Adrenal gland (tissue), 12 donors: Measurements from ENCODE around the gene LRRC1. TPM values are rescaled to one million over a fixed set of nuclear protein-coding genes. Genes with fewer than 3 reads are reported as not detected.

ENCODE experiments used
- DNase-seq, 7 donors: peaks; one replicate each; pipeline ENCODE4 v3.0.0-alpha.2; 2019 to 2020
- H3K27ac ChIP-seq, 5 donors: fragments of 200-600 bp; sonication (generic) in 4 of 5; 1 replicate in 3 of 5; 2 replicates in 2 of 5; pipeline versions ENCODE4 v1.5.1 to v1.8.0; 2016 to 2020; ENCODE audit warnings: mild to moderate bottlenecking in 1 of 5
- H3K27me3 ChIP-seq: fragments of 200-600 bp; 2 replicates; pipeline ENCODE4 v1.8.0; 2021
- H3K36me3 ChIP-seq, 2 donors: fragments of 200-600 bp; replicated peaks in 1 of 2; 1 replicate in 1 of 2; 2 replicates in 1 of 2; pipeline versions ENCODE4 v1.5.1 to v1.8.0; 2018 to 2022
- H3K4me1 ChIP-seq, 2 donors: fragments of 200-600 bp; replicated peaks in 1 of 2; 1 replicate in 1 of 2; 2 replicates in 1 of 2; pipeline versions ENCODE4 v1.5.1 to v1.8.0; 2018 to 2021
- H3K4me3 ChIP-seq, 4 donors: fragments of 200-600 bp; sonication (generic) in 3 of 4; one replicate each; pipeline ENCODE4 v1.5.1; 2016 to 2018
- H3K9me3 ChIP-seq, 3 donors: fragments of 200-600 bp; sonication (generic) in 1 of 3; replicated peaks in 1 of 3; 1 replicate in 2 of 3; 2 replicates in 1 of 3; pipeline versions ENCODE4 v1.5.1 to v1.8.0; 2016 to 2021
- CTCF ChIP-seq, 6 experiments: fragments of 450-650 bp in 4 of 6; fragments of 200-600 bp in 2 of 6; sonication (generic) in 1 of 6; IDR thresholded peaks; 1 replicate in 5 of 6; 2 replicates in 1 of 6; pipeline versions ENCODE4 v1.5.1 to v1.8.0; 2016 to 2021; ENCODE audit warnings: antibody characterized with exemption in 6 of 6, mild to moderate bottlenecking in 2 of 6, moderate library complexity in 1 of 6
- POLR2A ChIP-seq, 2 donors: fragments of 450-650 bp; IDR thresholded peaks; one replicate each; pipeline ENCODE4 v1.6.1; 2017; ENCODE audit warnings: antibody characterized with exemption in 2 of 2, mild to moderate bottlenecking in 2 of 2, moderate library complexity in 1 of 2
- WGBS, 4 donors: extraction: QIAGEN DNeasy Blood & Tissue Kit in 2 of 4; methylation state at CpG; one replicate each; pipeline versions ENCODE4 v1.1.5 to v1.1.7; 2013 to 2017; 5-methylcytosine and 5-hydroxymethylcytosine counted together
- intact Hi-C, 2 donors: fragments of 100-400 bp; cut with DNase I; formaldehyde crosslinking; loops; one replicate each; pipeline versions ENCODE4 v1.14.1 to v1.15.0; 2022 to 2023
- polyA plus RNA-seq, 3 donors: library from polyadenylated mRNA; stranded (reverse); fragments of 200-250 nt in 2 of 3; fragments of 350-450 nt in 1 of 3; fragmentation: Illumina TruSeq in 1 of 3; extraction: RNeasy Lipid Tissue Mini Kit (QIAGEN cat#74804) in 1 of 3; gene quantifications; one replicate each; pipeline ENCODE4 v1.2.3, GENCODE V29; 2013 to 2014
- total RNA-seq, 9 donors: library from RNA; depleted of rRNA in 4 of 9; stranded (reverse); fragments of >200 nt in 4 of 9; fragments of 120-200 nt in 1 of 9; fragmentation: NEBNext Ultra II Directional in 1 of 9; extraction: Animal tissue kit (Norgen Biotek cat#: 25700) in 1 of 9; gene quantifications; one replicate each; pipeline versions ENCODE4 v1.1.0 to v1.2.4, GENCODE V29; 2013 to 2023
- donor health status: healthy with polysubstance abuse.
- donor health status: Bipolar disorder and iron deficiency.
- donor health status: DM: yes; HTN: yes; CAD: no.
- donor health status: DM: no; HTN: no; CAD: no.
- donor health status: DM: no; HTN: no; CAD: no.
- donor health status: DM: yes; HTN: yes; CAD: no.

LRRC1 gene
- total and polyA plus RNA-seq, 12 donors, result 2.1 to 7.8 (median 4.5) TPM

GRCh38 chr6:53892707-53893106 is 97.9 kb downstream of the LRRC1 start:
- intact Hi-C loops, result no loop called here
- Histone ChIP-seq H3K36me3 (no peaks in the 10 kb centered on the region), H3K9me3 (no peaks in the 10 kb centered on the region), H3K27me3 (no peaks in the 10 kb centered on the region), H3K27ac (no peak overlapping the region), H3K4me1 (no peaks in the 10 kb centered on the region), H3K4me3 (no peak overlapping the region)
- no peak for DNase-seq
- no peak for TF ChIP-seq CTCF (IDR thresholded peaks at IDR 0.05)
- TF ChIP-seq POLR2A (IDR thresholded peaks at IDR 0.05), result no peak
- 71 to 87% (median 79%) methylated on average over 1 of the region's 1 CpG for WGBS, 4 donors

- H3K27ac ChIP-seq, result no peak overlapping the region
- no peaks in the 10 kb centered on the region for H3K9me3 ChIP-seq
- H3K27me3 ChIP-seq, result no peaks in the 10 kb centered on the region
- TF ChIP-seq POLR2A (IDR thresholded peaks at IDR 0.05) (no peak), CTCF (IDR thresholded peaks at IDR 0.05) (no peak)
- H3K4me1 ChIP-seq, result no peaks in the 10 kb centered on the region
- no peak overlapping the region for H3K4me3 ChIP-seq
- no peaks in the 10 kb centered on the region for H3K36me3 ChIP-seq
- intact Hi-C loops, result no loop called here
- DNase-seq, result no peak
- WGBS, 4 donors, result 38 to 83% (median 75%) methylated on average over 1 to 2 of the region's 2 CpGs
Measured at GRCh38 chr6:53894091-53894490, 99.3 kb downstream of the LRRC1 start.

GRCh38 chr6:53896196-53896595 is 101.4 kb downstream of the LRRC1 start:
- no peak overlapping the region for H3K4me3 ChIP-seq
- no peaks in the 10 kb centered on the region for H3K4me1 ChIP-seq
- TF ChIP-seq CTCF (IDR thresholded peaks at IDR 0.05) (no peak), POLR2A (IDR thresholded peaks at IDR 0.05) (no peak)
- DNase-seq, result no peak
- H3K36me3 ChIP-seq, result no peaks in the 10 kb centered on the region
- no peaks in the 10 kb centered on the region for H3K27me3 ChIP-seq
- H3K27ac ChIP-seq, result no peak overlapping the region
- H3K9me3 ChIP-seq, result no peaks in the 10 kb centered on the region
- intact Hi-C loops, result no loop called here

GRCh38 chr6:53898026-53898795 is 103.4 kb downstream of the LRRC1 start:
- H3K9me3 ChIP-seq, result no peaks in the 10 kb centered on the region
- no peak overlapping the region for H3K4me3 ChIP-seq
- H3K4me1 ChIP-seq, result no peaks in the 10 kb centered on the region
- H3K27ac ChIP-seq, result no peak overlapping the region
- no peaks in the 10 kb centered on the region for H3K27me3 ChIP-seq
- intact Hi-C loops, result no loop called here
- no peak for TF ChIP-seq POLR2A (IDR thresholded peaks at IDR 0.05)
- TF ChIP-seq CTCF (IDR thresholded peaks at IDR 0.05), result no peak
- WGBS, 4 donors, result 88 to 95% (median 94%) methylated on average over 2 of the region's 2 CpGs
- no peaks in the 10 kb centered on the region for H3K36me3 ChIP-seq
- no peak for DNase-seq
